Peyer's patch (tissue), 4 donors: Measurements from ENCODE around the gene APRT. TPM values are rescaled to one million over a fixed set of nuclear protein-coding genes. Genes with fewer than 3 reads are reported as not detected.
"Not testable (repeated sequence)": the region's sequence is repeated elsewhere in the genome, so short reads cannot be mapped to it uniquely, and the experiment has no call there.

ENCODE experiments used
- DNase-seq, 3 donors: peaks; one replicate each; pipeline ENCODE4 v3.0.0-alpha.2; 2017 to 2019
- H3K27ac ChIP-seq, 4 donors: fragments of 200-600 bp; sonication (generic); one replicate each; pipeline ENCODE4 v1.5.1; 2016 to 2019
- H3K27me3 ChIP-seq, 2 donors: fragments of 200-600 bp; sonication (generic); one replicate each; pipeline ENCODE4 v1.5.1; 2019
- H3K36me3 ChIP-seq, 3 donors: fragments of 200-600 bp; sonication (generic); one replicate each; pipeline ENCODE4 v1.5.1; 2016 to 2019
- H3K4me1 ChIP-seq, 4 donors: fragments of 200-600 bp; sonication (generic); one replicate each; pipeline ENCODE4 v1.5.1; 2016 to 2019
- H3K4me3 ChIP-seq, 4 donors: fragments of 200-600 bp; sonication (generic); 1 replicate in 3 of 4; 2 replicates in 1 of 4; pipeline ENCODE4 v1.5.1; 2016 to 2019; ENCODE audit warnings: mild to moderate bottlenecking in 1 of 4
- H3K9me3 ChIP-seq, 4 donors: fragments of 200-600 bp; sonication (generic); one replicate each; pipeline ENCODE4 v1.5.1; 2016 to 2019; ENCODE audit warnings: mild to moderate bottlenecking in 1 of 4
- CTCF ChIP-seq, 6 experiments: fragments of 450-650 bp in 4 of 6; fragments of 200-600 bp in 2 of 6; sonication (generic) in 1 of 6; IDR thresholded peaks; one replicate each; pipeline ENCODE4 v1.5.1; 2017 to 2019; ENCODE audit warnings: antibody characterized with exemption in 6 of 6, mild to moderate bottlenecking in 3 of 6, moderate library complexity in 1 of 6
- POLR2A ChIP-seq, 2 donors: fragments of 450-650 bp; IDR thresholded peaks; one replicate each; pipeline ENCODE4 v1.5.1; 2017; ENCODE audit warnings: antibody characterized with exemption in 2 of 2, mild to moderate bottlenecking in 2 of 2, moderate library complexity in 2 of 2
- total RNA-seq, 4 donors: library from RNA; depleted of rRNA; stranded (reverse); fragments of >200 nt; gene quantifications; one replicate each; pipeline ENCODE4 v1.1.0, GENCODE V29; 2016

APRT gene
- total RNA-seq, 4 donors from 2014 or later = 109 to 190 (median 122) TPM

- H3K4me3 ChIP-seq = no peak overlapping the region
- H3K27me3 ChIP-seq = no peaks in the 10 kb centered on the region
- no peaks in the 10 kb centered on the region for H3K36me3 ChIP-seq
- peaks cover 0 to 26% (median 9%) of the 10 kb centered on the region in 4 donors for H3K4me1 ChIP-seq
- H3K27ac ChIP-seq = peak overlapping the region in 1 of 4 donors; percentile 35
- TF ChIP-seq CTCF (IDR thresholded peaks at IDR 0.05) = no peak
- TF ChIP-seq POLR2A (IDR thresholded peaks at IDR 0.05) = no peak
- no peak for DNase-seq
- no peaks in the 10 kb centered on the region for H3K9me3 ChIP-seq
Measured at GRCh38 chr16:88792668-88793250, 19.0 kb downstream of the APRT start.

- no peak for DNase-seq
- Histone ChIP-seq H3K36me3 (no peaks in the 10 kb centered on the region), H3K4me3 (no peak overlapping the region), H3K4me1 (peaks cover 0 to 26% (median 9%) of the 10 kb centered on the region in 4 donors), H3K27ac (peak overlapping the region in 1 of 4 donors; percentile 59), H3K9me3 (no peaks in the 10 kb centered on the region), H3K27me3 (no peaks in the 10 kb centered on the region)
- no peak for TF ChIP-seq POLR2A (IDR thresholded peaks at IDR 0.05)
- TF ChIP-seq CTCF (IDR thresholded peaks at IDR 0.05) = no peak
Measured at GRCh38 chr16:88792078-88792550, 19.6 kb downstream of the APRT start.

GRCh38 chr16:88790312-88791211 lies 21.2 kb downstream of the APRT start:
- no peaks in the 10 kb centered on the region for H3K9me3 ChIP-seq
- H3K4me3 ChIP-seq = peak overlapping the region in 1 of 4 donors; percentile 9
- H3K4me1 ChIP-seq = peaks cover 0 to 29% (median 9%) of the 10 kb centered on the region in 4 donors
- TF ChIP-seq CTCF (IDR thresholded peaks at IDR 0.05) (no peak), POLR2A (IDR thresholded peaks at IDR 0.05) (no peak)
- no peaks in the 10 kb centered on the region for H3K27me3 ChIP-seq
- H3K36me3 ChIP-seq = no peaks in the 10 kb centered on the region
- peak overlapping the region; percentile 37 to 78 (median 65) for H3K27ac ChIP-seq
- DNase-seq = peak in 2 of 3 donors; percentile 83 to 86

GRCh38 chr16:88789594-88789993 lies 22.1 kb downstream of the APRT start:
- H3K27me3 ChIP-seq = no peaks in the 10 kb centered on the region
- H3K4me1 ChIP-seq = peaks cover 0 to 24% (median 9%) of the 10 kb centered on the region in 4 donors
- DNase-seq = peak in 1 of 3 donors; percentile 44
- no peaks in the 10 kb centered on the region for H3K36me3 ChIP-seq
- H3K9me3 ChIP-seq = no peaks in the 10 kb centered on the region
- peak overlapping the region in 2 of 4 donors; percentile 12 to 78 for H3K27ac ChIP-seq
- TF ChIP-seq POLR2A (IDR thresholded peaks at IDR 0.05) = no peak
- no peak for TF ChIP-seq CTCF (IDR thresholded peaks at IDR 0.05)
- no peak overlapping the region for H3K4me3 ChIP-seq

GRCh38 chr16:88788749-88789148 lies 23.0 kb downstream of the APRT start:
- peaks cover 0 to 30% (median 8%) of the 10 kb centered on the region in 4 donors for H3K4me1 ChIP-seq
- H3K9me3 ChIP-seq, H3K27ac ChIP-seq, H3K36me3 ChIP-seq, H3K27me3 ChIP-seq, H3K4me3 ChIP-seq, DNase-seq: not testable (repeated sequence)
